ENCODE measurements around the gene LIMS3.
"Not testable (repeated sequence)": the region's sequence is repeated elsewhere in the genome, so short reads cannot be mapped to it uniquely, and the experiment has no call there.

GRCh38 chr2:109898462-109899336, at the start of gene LIMS3:
- not testable (repeated sequence) for TF ChIP-seq CTCF, POLR2A (IDR thresholded peaks at IDR 0.05)

All from lower leg skin (tissue), 3 donors.